ENCODE data around the gene SMAD5. TPM values are rescaled to one million over a fixed set of nuclear protein-coding genes. Genes with fewer than 3 reads are reported as not detected.
A peak's percentile ranks its signal among the peaks of the same experiment; 100 is the strongest.

Gene SMAD5
- total RNA-seq, 4 donors from 2014 or later: 35.6 to 62.7 (median 51.7) TPM

DNA sequence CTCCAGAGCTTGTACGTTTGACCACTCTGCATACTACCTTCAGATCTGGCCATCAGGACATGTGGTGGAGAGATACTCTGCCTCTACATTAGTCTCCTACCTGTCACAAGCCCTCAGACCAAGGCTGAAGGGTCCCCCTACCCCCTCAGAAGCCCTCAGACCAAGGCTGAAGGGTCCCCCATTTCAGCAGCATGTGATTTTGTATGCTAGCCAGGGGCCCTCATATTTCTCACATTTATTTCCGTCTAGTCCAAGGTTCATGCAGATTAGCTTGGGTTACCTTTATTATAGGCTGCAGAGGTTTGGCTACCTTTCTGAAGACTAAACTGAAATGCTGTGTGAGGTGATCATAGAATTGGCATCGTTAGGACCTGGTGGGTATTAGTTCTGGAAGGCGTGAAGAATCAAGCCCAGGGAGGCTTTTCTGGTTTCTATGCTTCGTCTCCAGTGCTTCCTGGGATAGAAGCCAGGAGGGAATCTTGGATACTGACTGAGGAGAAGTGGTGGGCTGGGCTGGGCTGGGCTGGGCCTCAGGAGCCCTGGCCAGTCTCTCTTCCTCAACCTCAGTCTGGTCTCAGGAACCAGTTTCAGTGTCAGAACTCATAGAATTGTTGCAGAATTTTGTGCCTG, 57.6 kb downstream of the SMAD5 start:
- Histone ChIP-seq H3K4me3 (no peak overlapping the region), H3K36me3 (peaks cover 0 to 34% of the 10 kb centered on the region in 2 donors), H3K4me1 (peaks cover 0 to 29% (median 17%) of the 10 kb centered on the region in 3 donors), H3K9me3 (no peaks in the 10 kb centered on the region), H3K27me3 (peaks cover 36% of the 10 kb centered on the region), H3K27ac (no peak overlapping the region)
- no peak for ATAC-seq
- TF ChIP-seq POLR2AphosphoS5 (IDR thresholded peaks at IDR 0.05) (no peak), POLR2A (IDR thresholded peaks at IDR 0.05) (no peak), EP300 (IDR thresholded peaks at IDR 0.05) (no peak)
- TF ChIP-seq, protein P1, sequence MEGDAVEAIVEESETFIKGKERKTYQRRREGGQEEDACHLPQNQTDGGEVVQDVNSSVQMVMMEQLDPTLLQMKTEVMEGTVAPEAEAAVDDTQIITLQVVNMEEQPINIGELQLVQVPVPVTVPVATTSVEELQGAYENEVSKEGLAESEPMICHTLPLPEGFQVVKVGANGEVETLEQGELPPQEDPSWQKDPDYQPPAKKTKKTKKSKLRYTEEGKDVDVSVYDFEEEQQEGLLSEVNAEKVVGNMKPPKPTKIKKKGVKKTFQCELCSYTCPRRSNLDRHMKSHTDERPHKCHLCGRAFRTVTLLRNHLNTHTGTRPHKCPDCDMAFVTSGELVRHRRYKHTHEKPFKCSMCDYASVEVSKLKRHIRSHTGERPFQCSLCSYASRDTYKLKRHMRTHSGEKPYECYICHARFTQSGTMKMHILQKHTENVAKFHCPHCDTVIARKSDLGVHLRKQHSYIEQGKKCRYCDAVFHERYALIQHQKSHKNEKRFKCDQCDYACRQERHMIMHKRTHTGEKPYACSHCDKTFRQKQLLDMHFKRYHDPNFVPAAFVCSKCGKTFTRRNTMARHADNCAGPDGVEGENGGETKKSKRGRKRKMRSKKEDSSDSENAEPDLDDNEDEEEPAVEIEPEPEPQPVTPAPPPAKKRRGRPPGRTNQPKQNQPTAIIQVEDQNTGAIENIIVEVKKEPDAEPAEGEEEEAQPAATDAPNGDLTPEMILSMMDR (IDR thresholded peaks at IDR 0.05): no peak
- 55 to 58% methylated on average over 2 to 5 of the region's 5 CpGs for WGBS, 2 donors (ENCODE audit: low coverage in 1 of 2)

GRCh38 chr5:136190904-136191303, 58.3 kb downstream of the SMAD5 start:
- ATAC-seq: no peak
- Histone ChIP-seq H3K27me3 (peaks cover 36% of the 10 kb centered on the region), H3K9me3 (no peaks in the 10 kb centered on the region), H3K27ac (no peak overlapping the region), H3K36me3 (peaks cover 0 to 29% of the 10 kb centered on the region in 2 donors), H3K4me3 (no peak overlapping the region), H3K4me1 (peaks cover 0 to 34% (median 17%) of the 10 kb centered on the region in 3 donors)
- TF ChIP-seq, protein P1 (IDR thresholded peaks at IDR 0.05): no peak
- no peak for TF ChIP-seq POLR2A (IDR thresholded peaks at IDR 0.05)
- WGBS, 2 donors (ENCODE audit: low coverage in 1 of 2): no CpG with 5 or more reads among the region's 1 CpG

DNA sequence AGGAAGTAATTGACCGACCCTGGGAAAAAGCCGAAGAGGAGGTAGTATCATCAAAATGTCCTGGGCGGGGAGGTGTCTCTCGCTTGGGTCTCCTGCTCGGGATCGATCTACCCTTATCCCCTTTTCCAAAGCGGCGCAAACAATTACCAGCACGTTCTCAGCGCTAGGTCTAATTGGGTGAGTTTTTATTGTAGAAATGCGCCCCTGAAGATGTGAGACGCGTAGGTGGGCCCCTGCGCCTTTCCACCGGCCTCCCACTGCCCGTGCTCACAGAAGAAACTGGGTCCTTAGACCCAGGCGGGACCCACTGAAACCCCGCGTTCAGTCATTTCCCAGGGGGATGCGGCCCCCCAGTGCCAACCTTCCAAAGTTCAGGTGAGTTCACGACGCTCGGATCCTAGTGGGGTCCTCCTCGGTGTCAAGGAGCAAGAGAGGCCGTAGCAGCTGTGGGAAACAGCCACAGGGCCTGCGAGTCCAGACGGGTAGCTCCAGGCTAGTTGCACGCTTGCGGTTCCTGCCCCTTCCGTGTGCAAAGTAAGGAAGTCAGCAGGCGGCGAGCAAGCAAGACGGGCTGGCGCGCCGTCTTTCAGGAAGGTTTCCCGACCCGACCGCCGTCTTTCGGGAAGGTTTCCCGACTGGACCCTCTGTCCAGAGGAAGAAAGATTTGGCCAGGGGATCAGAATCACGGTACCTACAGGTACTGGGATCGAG, 58.8 kb downstream of the SMAD5 start:
- H3K27me3 ChIP-seq: peaks cover 36% of the 10 kb centered on the region
- peak overlapping the region in 1 of 2 donors; percentile 54 for H3K4me3 ChIP-seq
- H3K27ac ChIP-seq: no peak overlapping the region
- ATAC-seq: no peak
- no peaks in the 10 kb centered on the region for H3K9me3 ChIP-seq
- H3K36me3 ChIP-seq: peaks cover 0 to 25% of the 10 kb centered on the region in 2 donors
- whole genome bisulfite sequencing, 2 donors (ENCODE audit: low coverage in 1 of 2): 63% methylated on average over 15 of the region's 44 CpGs; no CpG with 5 or more reads in 1 of the 2 donors
- no peak for TF ChIP-seq POLR2AphosphoS5 (IDR thresholded peaks at IDR 0.05)
- TF ChIP-seq EP300 (IDR thresholded peaks at IDR 0.05): no peak
- no peak for TF ChIP-seq POLR2A (IDR thresholded peaks at IDR 0.05)
- TF ChIP-seq, protein P1 (IDR thresholded peaks at IDR 0.05): no peak
- H3K4me1 ChIP-seq: peaks cover 0 to 39% (median 17%) of the 10 kb centered on the region in 3 donors

- TF ChIP-seq POLR2AphosphoS5 (IDR thresholded peaks at IDR 0.05): no peak
- no peak for ATAC-seq
- Histone ChIP-seq H3K27me3 (peaks cover 36% of the 10 kb centered on the region), H3K4me3 (peak overlapping the region; percentile 10 to 54), H3K27ac (no peak overlapping the region), H3K36me3 (peaks cover 0 to 23% of the 10 kb centered on the region in 2 donors), H3K9me3 (no peaks in the 10 kb centered on the region), H3K4me1 (peaks cover 0 to 43% (median 17%) of the 10 kb centered on the region in 3 donors)
- 0% methylated on average over 3 to 5 of the region's 56 CpGs for WGBS, 2 donors (ENCODE audit: low coverage in 1 of 2)
These were observed 59.4 kb downstream of the SMAD5 start for GRCh38 chr5:136192015-136192525.

DNA sequence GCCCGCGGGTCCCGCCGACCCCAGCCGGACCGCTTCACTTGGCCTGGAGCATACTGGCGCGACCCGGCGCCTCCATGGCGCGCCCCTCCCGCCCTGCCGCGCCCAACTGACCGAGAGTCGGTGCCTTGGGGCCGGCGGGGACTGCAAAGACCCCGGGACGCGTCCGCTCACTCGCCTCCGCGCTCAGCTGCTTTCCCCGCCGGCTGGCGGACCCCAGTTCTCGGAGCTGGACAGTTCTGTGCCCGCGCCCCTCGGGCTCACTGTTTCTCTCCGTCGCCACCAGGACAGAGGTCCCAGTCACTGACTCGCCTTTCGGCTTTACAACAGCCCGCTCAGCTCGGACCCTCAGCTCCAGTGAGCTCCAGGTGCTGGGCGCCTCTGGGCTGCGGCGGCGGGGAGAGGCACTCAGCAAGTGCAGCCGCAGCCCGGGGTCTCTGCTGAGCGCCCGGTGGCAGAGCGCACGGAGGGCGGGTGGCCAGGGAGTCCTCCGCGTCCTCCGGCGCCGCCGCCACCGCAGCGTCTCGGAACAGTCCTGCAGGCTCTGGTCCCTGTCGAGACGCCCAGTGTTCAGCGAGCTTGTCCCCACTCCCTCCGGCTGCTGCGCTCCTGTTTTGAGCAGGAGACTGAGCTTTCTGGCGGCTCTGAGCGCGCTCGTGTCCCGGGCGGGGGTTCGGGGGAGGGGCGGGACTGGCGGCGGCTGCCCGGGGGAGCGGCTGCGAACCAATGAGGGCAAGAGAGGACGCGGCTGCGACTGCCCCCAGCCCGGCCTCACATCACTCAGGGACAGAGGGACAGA, 60.1 kb downstream of the SMAD5 start, which contains the start of gene SMIM32:
Gene SMIM32, minus strand, starts transcription at position 637 of the 796 bp plus-strand sequence. CDS start 638 bp downstream, outside the sequence.
- WGBS, 2 donors (ENCODE audit: low coverage in 1 of 2): 0% methylated on average over 1 of the region's 81 CpGs; no CpG with 5 or more reads in 1 of the 2 donors
- Histone ChIP-seq H3K36me3 (peaks cover 0 to 16% of the 10 kb centered on the region in 2 donors), H3K27me3 (peaks cover 36% of the 10 kb centered on the region), H3K9me3 (no peaks in the 10 kb centered on the region), H3K4me3 (peak within 1 kb of the TSS; percentile 10 to 54), H3K27ac (no peak within 1 kb of the TSS), H3K4me1 (peaks cover 0 to 43% (median 17%) of the 10 kb centered on the region in 3 donors)
- TF ChIP-seq POLR2AphosphoS5 (IDR thresholded peaks at IDR 0.05) (no peak), EP300 (IDR thresholded peaks at IDR 0.05) (no peak), POLR2A (IDR thresholded peaks at IDR 0.05) (no peak)
- TF ChIP-seq, protein P1 (IDR thresholded peaks at IDR 0.05): no peak
- no peak for ATAC-seq

Data from gastroesophageal sphincter (tissue), 4 donors.